ENCODE measurements around the gene TENM4. TPM values are rescaled to one million over a fixed set of nuclear protein-coding genes. Genes with fewer than 3 reads are reported as not detected.

Gene TENM4
- polyA plus RNA-seq, 3 donors, result 0.31 to 1.7 TPM; not detected in 1

DNA sequence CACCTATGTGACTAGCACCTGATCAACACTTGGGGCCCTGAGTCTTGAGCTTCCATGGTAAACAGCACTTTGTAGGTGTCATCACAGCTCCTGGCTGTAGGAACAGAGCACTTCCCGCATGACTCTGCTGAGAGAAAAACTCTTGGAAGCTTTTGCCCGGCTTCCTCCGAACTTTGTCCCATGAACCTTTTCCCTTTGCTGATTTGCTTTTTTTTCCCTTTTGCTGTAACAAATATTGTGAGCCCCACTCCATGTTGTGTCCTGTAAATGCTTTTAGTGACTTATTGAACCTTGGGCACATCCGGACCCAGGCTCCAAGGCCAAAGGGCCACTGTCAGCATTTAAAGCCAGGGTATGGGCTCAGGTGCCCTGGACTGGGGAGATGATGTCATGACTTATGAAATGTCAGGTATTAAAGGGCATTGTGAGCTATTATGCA, 391.1 kb downstream of the TENM4 start:
- no peaks in the 10 kb centered on the region for H4K20me1 ChIP-seq (ENCODE audit: insufficient read depth, low read length)
- H3K27me3 ChIP-seq (ENCODE audit: control insufficient read depth in 2 of 2, insufficient read depth in 2 of 2, low read length in 2 of 2), result peaks cover 9 to 57% of the 10 kb centered on the region in 2 donors
- Mint-ChIP-seq H3K9me3 (no peaks in the 10 kb centered on the region), H3K27ac (no peak overlapping the region), H3K4me3 (no peak overlapping the region), H3K4me1 (no peaks in the 10 kb centered on the region), H3K36me3 (no peaks in the 10 kb centered on the region), H3K27me3 (ENCODE audit: low read depth in 3 of 3) (peaks cover 23 to 47% (median 31%) of the 10 kb centered on the region in 3 donors)
- no peak overlapping the region for H3K4me2 ChIP-seq (replicated peaks; ENCODE audit: extremely low read depth, low read length, poor library complexity, severe bottlenecking)
- H3K4me1 ChIP-seq (ENCODE audit: control insufficient read depth in 1 of 2, insufficient read depth in 2 of 2, low read length in 2 of 2), result no peaks in the 10 kb centered on the region
- intact Hi-C loops (cut with micrococcal nuclease), result no loop called here
- TF ChIP-seq, protein P1, sequence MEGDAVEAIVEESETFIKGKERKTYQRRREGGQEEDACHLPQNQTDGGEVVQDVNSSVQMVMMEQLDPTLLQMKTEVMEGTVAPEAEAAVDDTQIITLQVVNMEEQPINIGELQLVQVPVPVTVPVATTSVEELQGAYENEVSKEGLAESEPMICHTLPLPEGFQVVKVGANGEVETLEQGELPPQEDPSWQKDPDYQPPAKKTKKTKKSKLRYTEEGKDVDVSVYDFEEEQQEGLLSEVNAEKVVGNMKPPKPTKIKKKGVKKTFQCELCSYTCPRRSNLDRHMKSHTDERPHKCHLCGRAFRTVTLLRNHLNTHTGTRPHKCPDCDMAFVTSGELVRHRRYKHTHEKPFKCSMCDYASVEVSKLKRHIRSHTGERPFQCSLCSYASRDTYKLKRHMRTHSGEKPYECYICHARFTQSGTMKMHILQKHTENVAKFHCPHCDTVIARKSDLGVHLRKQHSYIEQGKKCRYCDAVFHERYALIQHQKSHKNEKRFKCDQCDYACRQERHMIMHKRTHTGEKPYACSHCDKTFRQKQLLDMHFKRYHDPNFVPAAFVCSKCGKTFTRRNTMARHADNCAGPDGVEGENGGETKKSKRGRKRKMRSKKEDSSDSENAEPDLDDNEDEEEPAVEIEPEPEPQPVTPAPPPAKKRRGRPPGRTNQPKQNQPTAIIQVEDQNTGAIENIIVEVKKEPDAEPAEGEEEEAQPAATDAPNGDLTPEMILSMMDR (IDR thresholded peaks at IDR 0.05), result no peak
- no peak overlapping the region for H2AFZ ChIP-seq (ENCODE audit: insufficient read depth, low read depth, low read length, poor library complexity, severe bottlenecking)
- no peak overlapping the region for H3K27ac ChIP-seq (ENCODE audit: low read depth in 1 of 2, low read length in 2 of 2)
- DNase-seq, result no peak
- no peaks in the 10 kb centered on the region for H3K9me3 ChIP-seq (replicated peaks in 1 of 2; ENCODE audit: control insufficient read depth in 1 of 2, insufficient read depth in 1 of 2, low read length in 2 of 2)
- H3K79me2 ChIP-seq (ENCODE audit: insufficient read depth, low read length), result no peaks in the 10 kb centered on the region
- no peak overlapping the region for H3K9ac ChIP-seq (ENCODE audit: insufficient read depth, low read length, poor library complexity, severe bottlenecking)
- WGBS (ENCODE audit: insufficient coverage), result 86% methylated on average over 4 of the region's 4 CpGs
- H3K4me3 ChIP-seq (replicated peaks in 1 of 3; ENCODE audit: low read depth in 2 of 3, low read length in 3 of 3), result no peak overlapping the region
- no peaks in the 10 kb centered on the region for H3K36me3 ChIP-seq (replicated peaks in 1 of 2; ENCODE audit: control insufficient read depth in 1 of 2, insufficient read depth in 2 of 2, low read length in 2 of 2)

DNA sequence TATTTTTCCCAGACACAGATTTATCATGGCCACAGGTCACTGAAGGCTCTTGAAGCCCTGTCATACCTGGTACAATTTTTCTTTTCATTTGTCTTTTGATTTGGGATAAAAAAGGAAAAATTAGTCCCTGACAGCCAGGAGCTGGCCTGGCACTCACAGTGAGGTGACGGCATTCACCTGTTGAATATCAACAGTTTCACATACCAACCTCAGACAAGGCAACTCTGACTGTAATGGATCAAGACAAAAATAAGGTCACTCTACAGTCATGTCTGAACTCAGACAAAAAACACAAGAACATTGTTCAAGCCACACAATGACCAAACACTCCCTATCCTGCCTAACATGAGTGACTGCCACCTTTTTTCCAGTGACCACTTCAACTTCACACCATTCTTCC, 392.9 kb downstream of the TENM4 start:
- no peaks in the 10 kb centered on the region for H3K4me1 Mint-ChIP-seq
- Histone ChIP-seq H3K9me3 (replicated peaks in 1 of 2; ENCODE audit: control insufficient read depth in 1 of 2, insufficient read depth in 1 of 2, low read length in 2 of 2) (no peaks in the 10 kb centered on the region), H3K36me3 (replicated peaks in 1 of 2; ENCODE audit: control insufficient read depth in 1 of 2, insufficient read depth in 2 of 2, low read length in 2 of 2) (no peaks in the 10 kb centered on the region), H3K4me1 (ENCODE audit: control insufficient read depth in 1 of 2, insufficient read depth in 2 of 2, low read length in 2 of 2) (no peaks in the 10 kb centered on the region), H4K20me1 (ENCODE audit: insufficient read depth, low read length) (no peaks in the 10 kb centered on the region), H3K4me3 (replicated peaks in 1 of 3; ENCODE audit: low read depth in 2 of 3, low read length in 3 of 3) (no peak overlapping the region), H3K4me2 (replicated peaks; ENCODE audit: extremely low read depth, low read length, poor library complexity, severe bottlenecking) (no peak overlapping the region), H2AFZ (ENCODE audit: insufficient read depth, low read depth, low read length, poor library complexity, severe bottlenecking) (no peak overlapping the region), H3K9ac (ENCODE audit: insufficient read depth, low read length, poor library complexity, severe bottlenecking) (no peak overlapping the region), H3K79me2 (ENCODE audit: insufficient read depth, low read length) (no peaks in the 10 kb centered on the region), H3K27me3 (ENCODE audit: control insufficient read depth in 2 of 2, insufficient read depth in 2 of 2, low read length in 2 of 2) (peaks cover 9 to 62% of the 10 kb centered on the region in 2 donors), H3K27ac (ENCODE audit: low read depth in 1 of 2, low read length in 2 of 2) (no peak overlapping the region)
- H3K9me3 Mint-ChIP-seq, result peaks cover 0 to under 1% (median 0%) of the 10 kb centered on the region in 7 donors
- no peak for DNase-seq
- H3K4me3 Mint-ChIP-seq, result peak overlapping the region in 1 of 2 donors; percentile 28
- TF ChIP-seq, protein P1 (IDR thresholded peaks at IDR 0.05), result no peak
- no peaks in the 10 kb centered on the region for H3K36me3 Mint-ChIP-seq
- H3K27me3 Mint-ChIP-seq (ENCODE audit: low read depth in 3 of 3), result peaks cover 23 to 54% (median 34%) of the 10 kb centered on the region in 3 donors
- intact Hi-C loops (cut with micrococcal nuclease), result no loop called here
- WGBS (ENCODE audit: insufficient coverage), result 100% methylated on average over 1 of the region's 1 CpG
- H3K27ac Mint-ChIP-seq, result no peak overlapping the region

Measured in CD14-positive monocyte (primary cell).